Hindlimb muscle (tissue), 1 donor: Measurements from ENCODE around the gene IRF1. TPM values are rescaled to one million over a fixed set of nuclear protein-coding genes. Genes with fewer than 3 reads are reported as not detected.

Source experiments
- DNase-seq: peaks from one replicate; pipeline ENCODE4 v3.0.0-alpha.2; 2013
- polyA plus RNA-seq: library from polyadenylated mRNA; unstranded; fragments of 120-200 nt; gene quantifications from one replicate; pipeline ENCODE4 v1.2.1, GENCODE V29; 2013; ENCODE audit not compliant: insufficient read length

IRF1 gene
- polyA plus RNA-seq, 1 donor: 9.1 TPM

- no peak for DNase-seq
Observed at GRCh38 chr5:132500244-132500930, 9.8 kb upstream of the IRF1 start.

GRCh38 chr5:132499440-132500243 lies 9.1 kb upstream of the IRF1 start:
- DNase-seq: no peak

GRCh38 chr5:132498686-132499271 lies 8.2 kb upstream of the IRF1 start:
- DNase-seq: no peak

- DNase-seq: no peak
Observed at GRCh38 chr5:132498152-132498551, 7.6 kb upstream of the IRF1 start.

GRCh38 chr5:132497488-132497997 lies 7.0 kb upstream of the IRF1 start:
- DNase-seq: no peak

- peak; percentile 91 for DNase-seq
Observed at GRCh38 chr5:132496631-132497487, 6.3 kb upstream of the IRF1 start.

GRCh38 chr5:132496191-132496630 lies 5.6 kb upstream of the IRF1 start:
- DNase-seq: peak; percentile 85

GRCh38 chr5:132495667-132496190 lies 5.2 kb upstream of the IRF1 start:
- DNase-seq: peak; percentile 79

- DNase-seq: no peak
Observed at GRCh38 chr5:132493821-132494220, 3.2 kb upstream of the IRF1 start.

GRCh38 chr5:132493241-132493640 lies 2.7 kb upstream of the IRF1 start:
- no peak for DNase-seq

- no peak for DNase-seq
Observed at GRCh38 chr5:132492386-132493125, 2.0 kb upstream of the IRF1 start.

- DNase-seq: no peak
Observed at GRCh38 chr5:132491368-132492364, 1.1 kb upstream of the IRF1 start.

- peak; percentile 81 for DNase-seq
Observed at GRCh38 chr5:132489871-132490483, 596 bp downstream of the IRF1 start.

GRCh38 chr5:132489051-132489770 lies 1.4 kb downstream of the IRF1 start:
- no peak for DNase-seq

GRCh38 chr5:132488590-132488989 lies 2.0 kb downstream of the IRF1 start:
- DNase-seq: no peak

GRCh38 chr5:132487841-132488555 lies 2.6 kb downstream of the IRF1 start:
- no peak for DNase-seq

- no peak for DNase-seq
Observed at GRCh38 chr5:132487095-132487428, 3.5 kb downstream of the IRF1 start.
